Neural progenitor cell (in vitro differentiated cells): ENCODE data around the gene CCDC78. TPM values are rescaled to one million over a fixed set of nuclear protein-coding genes. Genes with fewer than 3 reads are reported as not detected.
"Not testable (repeated sequence)": the region's sequence is repeated elsewhere in the genome, so short reads cannot be mapped to it uniquely, and the experiment has no call there.

Source experiments
- DNase-seq: peaks from one replicate; pipeline ENCODE4 v3.0.0-alpha.2; 2016; ENCODE audit warnings: low spot score
- H2AFZ ChIP-seq: fragments of 200-600 bp; sonication (generic); replicated peaks from 2 replicates; pipeline ENCODE4 v1.6.1; 2016; ENCODE audit warnings: antibody characterized with exemption
- H3F3A ChIP-seq: fragments of 200-600 bp; sonication (generic); 2 replicates; pipeline ENCODE4 v1.6.1; 2016; ENCODE audit warnings: antibody characterized with exemption, low read depth
- H3K27ac ChIP-seq: fragments of 200-600 bp; sonication (generic); 2 replicates; pipeline ENCODE4 v1.5.1; 2016; ENCODE audit warnings: mild to moderate bottlenecking
- H3K27me3 ChIP-seq: fragments of 200-600 bp; sonication (generic); 2 replicates; pipeline ENCODE4 v1.6.1; 2016; ENCODE audit warnings: mild to moderate bottlenecking, moderate library complexity
- H3K36me3 ChIP-seq: fragments of 200-600 bp; sonication (generic); 2 replicates; pipeline ENCODE4 v1.5.1; 2016
- H3K4me1 ChIP-seq: fragments of 200-600 bp; sonication (generic); 2 replicates; pipeline ENCODE4 v1.6.1; 2016; ENCODE audit warnings: mixed run types
- H3K4me2 ChIP-seq: fragments of 200-600 bp; sonication (generic); 2 replicates; pipeline ENCODE4 v1.6.1; 2016
- H3K4me3 ChIP-seq: fragments of 200-600 bp; sonication (generic); 2 replicates; pipeline ENCODE4 v1.5.1; 2016
- H3K79me2 ChIP-seq: fragments of 200-600 bp; sonication (generic); 2 replicates; pipeline ENCODE4 v1.6.1; 2016; ENCODE audit warnings: low read depth
- H3K9ac ChIP-seq: fragments of 200-600 bp; sonication (generic); 2 replicates; pipeline ENCODE4 v1.6.1; 2016
- H3K9me3 ChIP-seq: fragments of 200-600 bp; sonication (generic); 2 replicates; pipeline ENCODE4 v1.5.1; 2016; ENCODE audit warnings: low read depth
- H4K20me1 ChIP-seq: fragments of 200-600 bp; sonication (generic); 2 replicates; pipeline ENCODE4 v1.6.1; 2016; ENCODE audit warnings: low read depth
- H3K27ac Mint-ChIP-seq: 3 replicates; pipeline ENCODE4 v1.8.0; 2021; ENCODE audit warnings: mixed read lengths
- H3K27me3 Mint-ChIP-seq: 2 replicates; pipeline ENCODE4 v1.8.0; 2022; ENCODE audit warnings: low read depth, mild to moderate bottlenecking, inconsistent platforms, moderate library complexity, mixed read lengths; ENCODE audit not compliant: insufficient read depth
- H3K36me3 Mint-ChIP-seq: 3 replicates; pipeline ENCODE4 v1.8.0; 2021; ENCODE audit warnings: mixed read lengths
- H3K4me1 Mint-ChIP-seq: 3 replicates; pipeline ENCODE4 v1.8.0; 2021; ENCODE audit warnings: mixed read lengths
- H3K4me3 Mint-ChIP-seq: 3 replicates; pipeline ENCODE4 v1.8.0; 2021; ENCODE audit warnings: mild to moderate bottlenecking, moderate library complexity, mixed read lengths
- H3K9me3 Mint-ChIP-seq: 3 replicates; pipeline ENCODE4 v1.8.0; 2020; ENCODE audit warnings: mixed read lengths
- CTCF ChIP-seq: fragments of 200-600 bp; sonication (generic); IDR thresholded peaks from 2 replicates; pipeline ENCODE4 v1.5.1; 2017; ENCODE audit warnings: antibody characterized with exemption, mild to moderate bottlenecking
- EZH2 ChIP-seq: fragments of 200-600 bp; sonication (generic); IDR thresholded peaks from 2 replicates; pipeline ENCODE4 v1.6.1; 2017; ENCODE audit warnings: antibody characterized with exemption, mild to moderate bottlenecking, moderate library complexity
- EZH2phosphoT487 ChIP-seq: fragments of 200-600 bp; sonication (generic); IDR thresholded peaks from 2 replicates; pipeline ENCODE4 v1.6.1; 2017; ENCODE audit warnings: antibody characterized with exemption
- total RNA-seq: library from RNA; depleted of rRNA; stranded (reverse); fragments of >200 nt; gene quantifications from 2 replicates; pipeline ENCODE4 v1.2.3, GENCODE V29; 2015; ENCODE audit warnings: low replicate concordance

CCDC78 gene
- total RNA-seq, 1 donor from 2014 or later, result 0.67 TPM

- TF ChIP-seq EZH2phosphoT487 (no peak), CTCF (no peak)
- Histone ChIP-seq H3K4me2 (no peak overlapping the region), H3K36me3 (no peaks in the 10 kb centered on the region), H3K27me3 (no peaks in the 10 kb centered on the region), H4K20me1 (no peaks in the 10 kb centered on the region), H3K4me1 (peaks cover 11% of the 10 kb centered on the region), H3K4me3 (no peak overlapping the region), H3K79me2 (no peaks in the 10 kb centered on the region), H3K27ac (no peak overlapping the region), H2AFZ (no peak overlapping the region), H3K9ac (no peak overlapping the region), H3F3A (peaks cover 13% of the 10 kb centered on the region), H3K9me3 (no peaks in the 10 kb centered on the region)
- no peak overlapping the region for H3K4me3 Mint-ChIP-seq
- DNase-seq, result no peak
- H3K36me3 Mint-ChIP-seq, result no peaks in the 10 kb centered on the region
- H3K9me3 Mint-ChIP-seq, result no peaks in the 10 kb centered on the region
- H3K4me1 Mint-ChIP-seq, result peaks cover 17% of the 10 kb centered on the region
- H3K27me3 Mint-ChIP-seq, result peaks cover 6% of the 10 kb centered on the region
- H3K27ac Mint-ChIP-seq, result no peak overlapping the region
These were observed 20.4 kb upstream of the CCDC78 start for GRCh38 chr16:746637-747036.

GRCh38 chr16:745739-746138 lies 19.5 kb upstream of the CCDC78 start:
- Histone ChIP-seq H3K36me3 (no peaks in the 10 kb centered on the region), H3K4me1 (peaks cover 2% of the 10 kb centered on the region), H3K27me3 (no peaks in the 10 kb centered on the region), H4K20me1 (no peaks in the 10 kb centered on the region), H3K9ac (no peak overlapping the region), H3K9me3 (no peaks in the 10 kb centered on the region), H2AFZ (no peak overlapping the region), H3K27ac (no peak overlapping the region), H3F3A (peaks cover 7% of the 10 kb centered on the region), H3K79me2 (no peaks in the 10 kb centered on the region), H3K4me2 (peak overlapping the region; percentile 54), H3K4me3 (no peak overlapping the region)
- no peaks in the 10 kb centered on the region for H3K9me3 Mint-ChIP-seq
- H3K4me1 Mint-ChIP-seq, result peaks cover 8% of the 10 kb centered on the region
- peaks cover 2% of the 10 kb centered on the region for H3K27me3 Mint-ChIP-seq
- DNase-seq, result peak; percentile 86
- H3K36me3 Mint-ChIP-seq, result no peaks in the 10 kb centered on the region
- H3K27ac Mint-ChIP-seq, result no peak overlapping the region
- TF ChIP-seq EZH2phosphoT487 (no peak), CTCF (peak; percentile 78), EZH2 (no peak)
- H3K4me3 Mint-ChIP-seq, result peak overlapping the region; percentile 53

GRCh38 chr16:743794-744500 lies 17.7 kb upstream of the CCDC78 start:
- Histone ChIP-seq H4K20me1 (no peaks in the 10 kb centered on the region), H3K27ac (no peak overlapping the region), H3K9me3 (no peaks in the 10 kb centered on the region), H3K4me2 (no peak overlapping the region), H3F3A (peaks cover 4% of the 10 kb centered on the region), H3K79me2 (peaks cover 8% of the 10 kb centered on the region), H3K4me1 (peaks cover 5% of the 10 kb centered on the region), H3K4me3 (no peak overlapping the region), H3K9ac (no peak overlapping the region), H2AFZ (no peak overlapping the region), H3K27me3 (no peaks in the 10 kb centered on the region), H3K36me3 (no peaks in the 10 kb centered on the region)
- Mint-ChIP-seq H3K27me3 (peaks cover 3% of the 10 kb centered on the region), H3K4me1 (peaks cover 10% of the 10 kb centered on the region), H3K9me3 (no peaks in the 10 kb centered on the region), H3K27ac (no peak overlapping the region), H3K4me3 (no peak overlapping the region), H3K36me3 (no peaks in the 10 kb centered on the region)
- DNase-seq, result no peak
- TF ChIP-seq CTCF (peak; percentile 32), EZH2 (no peak), EZH2phosphoT487 (no peak)

GRCh38 chr16:742894-743293 lies 16.7 kb upstream of the CCDC78 start:
- not testable (repeated sequence) for H3K4me2 ChIP-seq, H3K36me3 ChIP-seq, H3F3A ChIP-seq, H3K27ac Mint-ChIP-seq, H3K4me1 ChIP-seq, H3K27ac ChIP-seq, H3K9me3 Mint-ChIP-seq, H3K4me3 Mint-ChIP-seq, H3K9ac ChIP-seq, H3K36me3 Mint-ChIP-seq, H3K27me3 Mint-ChIP-seq, H3K4me3 ChIP-seq, H3K9me3 ChIP-seq, H3K79me2 ChIP-seq, H2AFZ ChIP-seq, DNase-seq, H4K20me1 ChIP-seq, H3K27me3 ChIP-seq
- H3K4me1 Mint-ChIP-seq, result peaks cover 10% of the 10 kb centered on the region
